HepG2 (cell line): Measurements from ENCODE around the gene HMGN4. TPM values are rescaled to one million over a fixed set of nuclear protein-coding genes. Genes with fewer than 3 reads are reported as not detected.

Experiments used
- ATAC-seq: fragments of 200-7000 bp; cut with Tn5 transposase; 3 replicates; pipeline ENCODE4 v1.9.1; 2020; ENCODE audit warnings: mild to moderate bottlenecking, moderate library complexity
- BruUV-seq: library from RNA; stranded (reverse); fragments of 400-500 nt; replicated peaks from 2 replicates; lab custom pipeline; 2021; lab: Mats Ljungman, UMichigan
- CTCF ChIA-PET: fragments of 300-600 bp; formaldehyde crosslinking; extraction: SDS; loops from one replicate; lab custom pipeline; 2021; ENCODE audit warnings: low total read pairs, inconsistent platforms, low intra/inter-chr PET ratio; lab: Yijun Ruan, JAX
- POLR2A ChIA-PET: fragments of 350-600 bp; sonication (Branson Sonifier 250); formaldehyde crosslinking; loops from one replicate; lab custom pipeline; 2020; ENCODE audit warnings: antibody characterized with exemption, inconsistent platforms; lab: Yijun Ruan, JAX
- DNase-seq: peaks from one replicate; pipeline ENCODE4 v3.0.0-alpha.2; 2015; ENCODE audit warnings: low spot score
- FAIRE-seq: peaks from 3 replicates; lab custom pipeline; 2011; peaks lifted over from hg19 to GRCh38; lab: Jason Lieb, UNC
- H2AFZ ChIP-seq: one replicate; pipeline ENCODE4 v1.6.1; 2011; ENCODE audit warnings: low read length, inconsistent platforms
- H3K27ac ChIP-seq: fragments of 300-600 bp; 3 replicates; pipeline ENCODE4 v1.8.0; 2011; ENCODE audit warnings: mixed run types, mild to moderate bottlenecking, mixed read lengths, low read length, inconsistent platforms; ENCODE audit not compliant: insufficient read depth; ENCODE audit errors: extremely low read length
- H3K27me3 ChIP-seq, 2 experiments: fragments of 200-600 bp in 1 of 2; 2 replicates in 1 of 2; 3 replicates in 1 of 2; pipeline versions ENCODE4 v1.6.0 to v1.8.0; 2011; ENCODE audit warnings: low read length in 2 of 2, mild to moderate bottlenecking in 2 of 2, moderate library complexity in 2 of 2, inconsistent platforms in 1 of 2; ENCODE audit not compliant: insufficient read depth in 2 of 2, control insufficient read depth in 1 of 2
- H3K36me3 ChIP-seq, 2 experiments: fragments of 200-600 bp in 1 of 2; replicated peaks in 1 of 2; 2 replicates in 1 of 2; 3 replicates in 1 of 2; pipeline versions ENCODE4 v1.5.1 to v1.8.0; 2011; ENCODE audit warnings: low read length in 2 of 2, inconsistent platforms in 1 of 2; ENCODE audit not compliant: insufficient read depth in 2 of 2, control insufficient read depth in 1 of 2
- H3K4me1 ChIP-seq: 2 replicates; pipeline ENCODE4 v1.5.1; 2012; ENCODE audit warnings: low read length, inconsistent platforms; ENCODE audit not compliant: insufficient read depth
- H3K4me2 ChIP-seq: 2 replicates; pipeline ENCODE4 v1.6.0; 2011; ENCODE audit warnings: low read depth, low read length, inconsistent platforms
- H3K4me3 ChIP-seq, 3 experiments: fragments of 200-600 bp in 1 of 3; sonication (generic), shearing (Covaris generic) in 1 of 3; replicated peaks in 1 of 3; 2 replicates each; pipeline ENCODE4 v1.5.1; 2011 to 2016; ENCODE audit warnings: low read length in 3 of 3, inconsistent platforms in 2 of 3, low read depth in 2 of 3, mild to moderate bottlenecking in 2 of 3, control low read depth in 1 of 3, mixed read lengths in 1 of 3; ENCODE audit not compliant: insufficient read depth in 1 of 3
- H3K79me2 ChIP-seq: one replicate; pipeline ENCODE4 v1.6.1; 2011; ENCODE audit warnings: low read length, inconsistent platforms; ENCODE audit not compliant: insufficient read depth
- H3K9ac ChIP-seq: 2 replicates; pipeline ENCODE4 v1.6.0; 2011; ENCODE audit warnings: mild to moderate bottlenecking, low read depth, low read length, inconsistent platforms; ENCODE audit not compliant: insufficient read depth
- H3K9me3 ChIP-seq: 2 replicates; pipeline ENCODE4 v1.5.1; 2012; ENCODE audit warnings: mild to moderate bottlenecking, low read length
- H4K20me1 ChIP-seq: 2 replicates; pipeline ENCODE4 v1.6.0; 2011; ENCODE audit warnings: inconsistent platforms, mild to moderate bottlenecking, low read length, moderate library complexity; ENCODE audit not compliant: insufficient read depth
- ATF1 ChIP-seq: IDR thresholded peaks from 2 replicates; pipeline ENCODE4 v1.6.1; 2016; ENCODE audit warnings: mild to moderate bottlenecking, control low read depth
- HDAC2 ChIP-seq: sonication (generic); formaldehyde crosslinking; IDR thresholded peaks from 2 replicates; pipeline ENCODE4 v1.4.0; 2020; ENCODE audit warnings: missing genetic modification reagents
- ISX ChIP-seq: sonication (generic); formaldehyde crosslinking; conservative IDR thresholded peaks from 2 replicates; pipeline ENCODE4 v1.5.0; 2020; ENCODE audit warnings: missing genetic modification reagents
- RELA ChIP-seq: sonication (generic); formaldehyde crosslinking; IDR thresholded peaks from 2 replicates; pipeline ENCODE4 v1.4.0; 2020; ENCODE audit warnings: missing genetic modification reagents
- ZNF24 ChIP-seq: fragments of 450-650 bp; IDR thresholded peaks from 2 replicates; pipeline ENCODE4 v1.6.1; 2017; ENCODE audit warnings: antibody characterized with exemption, mild to moderate bottlenecking
- ZNF3 ChIP-seq: IDR thresholded peaks from 2 replicates; pipeline ENCODE4 v1.7.0; 2017; ENCODE audit warnings: inconsistent platforms
- ZNF33A ChIP-seq: sonication (generic); formaldehyde crosslinking; IDR thresholded peaks from 2 replicates; pipeline ENCODE4 v1.5.1; 2020; ENCODE audit warnings: missing genetic modification reagents, mild to moderate bottlenecking, moderate library complexity, borderline replicate concordance
- ZNF772 ChIP-seq: sonication (generic); formaldehyde crosslinking; IDR thresholded peaks from 2 replicates; pipeline ENCODE4 v1.5.0; 2020; ENCODE audit warnings: mild to moderate bottlenecking, missing genetic modification reagents
- WGBS: methylation state at CpG from one replicate; pipeline ENCODE4 v1.1.6; 2017; ENCODE audit warnings: low lambda C conversion rate; 5-methylcytosine and 5-hydroxymethylcytosine counted together
- in situ Hi-C: cut with HindIII; loops from 2 replicates; pipeline ENCODE4 v1.10.0; 2017; ENCODE audit warnings: low pct_unique_long_range_greater_than_20kb; ENCODE audit not compliant: extremely low pct_ligation_motif_present
- intact Hi-C: fragments of 100-400 bp; cut with micrococcal nuclease; formaldehyde crosslinking; loops from one replicate; pipeline ENCODE4 v1.10.0; 2022; ENCODE audit not compliant: unreplicated experiment
- polyA plus RNA-seq, 8 experiments: library from polyadenylated mRNA; depleted of rRNA in 3 of 8; stranded (reverse) in 7 of 8; unstranded in 1 of 8; fragments of >200 nt; fragmentation: Illumina TruSeq in 4 of 8; extraction: Trizol in 4 of 8; gene quantifications; 2 replicates each; pipeline versions ENCODE4 v1.2.1 to v1.2.3, GENCODE V29; 2011 to 2016; ENCODE audit warnings: low read depth in 4 of 8, missing spikeins in 1 of 8, mixed read lengths in 1 of 8; ENCODE audit not compliant: insufficient read depth in 1 of 8
- total RNA-seq, 5 experiments: library from RNA; depleted of rRNA; stranded (reverse); fragments of >200 nt; fragmentation: Illumina TruSeq; extraction: Trizol; gene quantifications; 2 replicates each; pipeline ENCODE4 v1.2.3, GENCODE V29; 2016; ENCODE audit warnings: low read depth in 1 of 5
- TF ChIP-seq, protein P1 (sequence below): IDR thresholded peaks from 2 replicates; pipeline ENCODE4 v1.6.1; 2016; ENCODE audit warnings: missing compliant biosample characterization, missing genetic modification reagents, borderline replicate concordance

Gene HMGN4
- total and polyA plus RNA-seq, 2 of the 13 experiments (the other 11 are each of a cell fraction or from before 2014, with no cell fraction given): 39.9 to 52.1 TPM

DNA sequence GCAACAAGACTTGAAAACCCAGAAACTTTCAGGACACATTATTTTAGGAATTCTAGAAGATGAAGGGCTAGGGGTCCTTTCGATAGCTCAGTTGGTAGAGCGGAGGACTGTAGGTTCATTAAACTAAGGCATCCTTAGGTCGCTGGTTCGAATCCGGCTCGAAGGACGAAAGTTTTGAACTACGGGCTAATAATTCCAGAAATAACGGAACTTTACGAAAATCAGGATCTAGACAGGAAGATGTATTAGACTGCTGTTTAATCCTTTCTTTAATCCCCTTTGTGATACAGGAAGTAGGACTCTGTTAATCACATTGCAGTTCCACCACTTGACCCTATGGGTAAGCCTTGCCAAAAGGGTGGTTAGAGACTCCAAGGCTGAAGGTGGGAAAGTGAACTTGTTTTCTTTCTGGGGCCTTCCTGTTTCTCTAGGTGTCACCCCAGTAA lies 37.4 kb downstream of the HMGN4 start:
- Histone ChIP-seq H3K9me3 (no peaks in the 10 kb centered on the region), H3K79me2 (no peaks in the 10 kb centered on the region), H3K4me1 (peaks cover 41% of the 10 kb centered on the region), H3K27me3 (no peaks in the 10 kb centered on the region), H4K20me1 (no peaks in the 10 kb centered on the region), H3K27ac (no peak overlapping the region), H3K4me2 (peak overlapping the region; percentile 74), H2AFZ (no peak overlapping the region), H3K4me3 (no peak overlapping the region), H3K36me3 (no peaks in the 10 kb centered on the region), H3K9ac (no peak overlapping the region)
- whole genome bisulfite sequencing: 76% methylated on average over 10 of the region's 10 CpGs
- intact Hi-C loops: no loop called here
- no TSS peak for BruUV-seq
- TF ChIP-seq HDAC2 (CRISPR knock-in tag): no peak
- peak; percentile 51; the same call in 1 of the 2 replicates for TF ChIP-seq ZNF24
- 0 out of 2 replicates have a peak, but pooled peaks have one; percentile 25 for TF ChIP-seq ATF1 (CRISPR knock-in tag)
- TF ChIP-seq, protein P1, sequence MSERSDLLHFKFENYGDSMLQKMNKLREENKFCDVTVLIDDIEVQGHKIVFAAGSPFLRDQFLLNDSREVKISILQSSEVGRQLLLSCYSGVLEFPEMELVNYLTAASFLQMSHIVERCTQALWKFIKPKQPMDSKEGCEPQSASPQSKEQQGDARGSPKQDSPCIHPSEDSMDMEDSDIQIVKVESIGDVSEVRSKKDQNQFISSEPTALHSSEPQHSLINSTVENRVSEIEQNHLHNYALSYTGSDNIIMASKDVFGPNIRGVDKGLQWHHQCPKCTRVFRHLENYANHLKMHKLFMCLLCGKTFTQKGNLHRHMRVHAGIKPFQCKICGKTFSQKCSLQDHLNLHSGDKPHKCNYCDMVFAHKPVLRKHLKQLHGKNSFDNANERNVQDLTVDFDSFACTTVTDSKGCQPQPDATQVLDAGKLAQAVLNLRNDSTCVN (CRISPR knock-in tag): 0 out of 2 replicates have a peak, but pooled peaks have one; percentile 25
- no peak for TF ChIP-seq ISX (CRISPR knock-in tag)
- TF ChIP-seq ZNF772 (CRISPR knock-in tag): no peak
- TF ChIP-seq ZNF3 (CRISPR knock-in tag): no peak
- no peak for TF ChIP-seq ZNF33A (CRISPR knock-in tag)
- TF ChIP-seq RELA: no peak
- POLR2A ChIA-PET: no interaction called here
- FAIRE-seq (no peak), ATAC-seq (no peak), DNase-seq (no peak)
- CTCF ChIA-PET: interaction anchor here (2.3 kb wide), 1 partner anchor 20 kb away, joined by 8 read pairs; the partner anchor contains the start of gene ABT1
- in situ Hi-C loops: no loop called here
